Hepatocyte (in vitro differentiated cells): Measurements from ENCODE around the gene PMEPA1.

Experiments
- EZH2phosphoT487 ChIP-seq: fragments of 200-600 bp; sonication (generic); IDR thresholded peaks from one replicate; pipeline ENCODE4 v1.6.1; 2018; ENCODE audit warnings: antibody characterized with exemption, mild to moderate bottlenecking, low read depth, moderate library complexity; ENCODE audit not compliant: unreplicated experiment, severe bottlenecking
- TF ChIP-seq, protein P1 (sequence below): fragments of 200-600 bp; sonication (generic); IDR thresholded peaks from 2 replicates; pipeline ENCODE4 v1.5.1; 2016; ENCODE audit warnings: antibody characterized with exemption, mild to moderate bottlenecking; ENCODE audit not compliant: poor library complexity

DNA sequence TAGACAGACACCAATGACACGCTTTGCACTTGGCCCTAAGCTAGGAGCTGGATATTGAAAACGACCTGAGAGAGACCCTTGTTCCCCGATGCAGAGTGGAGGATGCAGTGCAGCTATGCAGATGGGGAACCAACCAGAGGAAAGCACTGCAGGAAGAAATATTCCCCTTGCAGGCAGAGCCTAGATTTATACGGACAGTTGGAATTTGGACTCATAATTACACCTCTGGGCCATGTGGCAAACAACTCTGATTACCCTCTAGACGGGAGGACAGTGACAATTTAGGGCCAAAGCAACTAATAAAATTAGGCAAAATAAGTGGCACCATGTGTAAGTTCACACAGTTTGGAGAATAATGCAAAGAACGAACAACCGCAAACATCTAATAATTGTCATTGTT, 12.3 kb downstream of the PMEPA1 start:
- TF ChIP-seq, protein P1, sequence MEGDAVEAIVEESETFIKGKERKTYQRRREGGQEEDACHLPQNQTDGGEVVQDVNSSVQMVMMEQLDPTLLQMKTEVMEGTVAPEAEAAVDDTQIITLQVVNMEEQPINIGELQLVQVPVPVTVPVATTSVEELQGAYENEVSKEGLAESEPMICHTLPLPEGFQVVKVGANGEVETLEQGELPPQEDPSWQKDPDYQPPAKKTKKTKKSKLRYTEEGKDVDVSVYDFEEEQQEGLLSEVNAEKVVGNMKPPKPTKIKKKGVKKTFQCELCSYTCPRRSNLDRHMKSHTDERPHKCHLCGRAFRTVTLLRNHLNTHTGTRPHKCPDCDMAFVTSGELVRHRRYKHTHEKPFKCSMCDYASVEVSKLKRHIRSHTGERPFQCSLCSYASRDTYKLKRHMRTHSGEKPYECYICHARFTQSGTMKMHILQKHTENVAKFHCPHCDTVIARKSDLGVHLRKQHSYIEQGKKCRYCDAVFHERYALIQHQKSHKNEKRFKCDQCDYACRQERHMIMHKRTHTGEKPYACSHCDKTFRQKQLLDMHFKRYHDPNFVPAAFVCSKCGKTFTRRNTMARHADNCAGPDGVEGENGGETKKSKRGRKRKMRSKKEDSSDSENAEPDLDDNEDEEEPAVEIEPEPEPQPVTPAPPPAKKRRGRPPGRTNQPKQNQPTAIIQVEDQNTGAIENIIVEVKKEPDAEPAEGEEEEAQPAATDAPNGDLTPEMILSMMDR, result no peak
- TF ChIP-seq EZH2phosphoT487, result no peak
